HFFc6 (cell line): Measurements from ENCODE around the gene CFAP97D2. TPM values are rescaled to one million over a fixed set of nuclear protein-coding genes. Genes with fewer than 3 reads are reported as not detected.

ENCODE experiments used
- DNase-seq: peaks from one replicate; pipeline ENCODE4 v3.0.0-alpha.2; 2018
- H3K27ac Mint-ChIP-seq: 2 replicates; pipeline ENCODE4 v1.8.0; 2020; ENCODE audit warnings: mild to moderate bottlenecking, mixed read lengths
- H3K27me3 Mint-ChIP-seq: 2 replicates; pipeline ENCODE4 v1.8.0; 2021; ENCODE audit warnings: mild to moderate bottlenecking, moderate library complexity, mixed read lengths; ENCODE audit not compliant: insufficient read depth
- H3K36me3 Mint-ChIP-seq: 2 replicates; pipeline ENCODE4 v1.8.0; 2021; ENCODE audit warnings: low read depth, mixed read lengths
- H3K4me1 Mint-ChIP-seq: 2 replicates; pipeline ENCODE4 v1.8.0; 2020; ENCODE audit warnings: low read depth, mixed read lengths
- H3K4me3 Mint-ChIP-seq: 2 replicates; pipeline ENCODE4 v1.8.0; 2020; ENCODE audit warnings: mild to moderate bottlenecking, moderate library complexity, mixed read lengths
- H3K9me3 Mint-ChIP-seq: 2 replicates; pipeline ENCODE4 v1.8.0; 2020; ENCODE audit warnings: mild to moderate bottlenecking, mixed read lengths
- total RNA-seq, 6 experiments: library from RNA; stranded (reverse); fragmentation: NEBNext Ultra II Directional; extraction: Animal tissue kit (Norgen Biotek cat#: 25700); gene quantifications; 2 replicates in 1 of 6; 3 replicates in 5 of 6; pipeline ENCODE4 v1.2.3, GENCODE V29; 2021
- TF ChIP-seq, protein P1 (sequence below): fragments of 200-600 bp; sonication (generic); IDR thresholded peaks from 2 replicates; pipeline ENCODE4 v1.5.0; 2021; ENCODE audit warnings: antibody characterized with exemption, mild to moderate bottlenecking

CFAP97D2 gene
- total RNA-seq, 6 experiments from 2014 or later: not detected

DNA sequence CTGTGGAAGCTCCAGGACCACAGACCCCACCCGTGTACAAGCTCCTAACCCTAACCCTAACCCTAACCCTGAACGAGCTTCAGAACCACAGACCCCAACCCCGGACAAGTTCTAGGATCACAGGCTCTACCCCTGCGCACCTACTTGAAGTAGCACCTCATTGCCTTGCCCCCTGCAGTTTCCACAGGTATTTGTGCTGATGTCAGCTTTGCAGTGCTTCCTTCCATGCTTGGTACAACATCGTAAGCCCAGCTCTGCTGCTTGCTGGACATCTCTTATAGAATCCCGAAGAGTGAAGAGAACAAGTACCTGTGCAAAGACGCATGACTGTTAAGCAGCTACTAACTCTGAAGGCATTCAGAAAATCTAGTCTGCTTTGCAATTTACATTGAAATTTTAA lies 34.9 kb downstream of the CFAP97D2 start:
- TF ChIP-seq, protein P1, sequence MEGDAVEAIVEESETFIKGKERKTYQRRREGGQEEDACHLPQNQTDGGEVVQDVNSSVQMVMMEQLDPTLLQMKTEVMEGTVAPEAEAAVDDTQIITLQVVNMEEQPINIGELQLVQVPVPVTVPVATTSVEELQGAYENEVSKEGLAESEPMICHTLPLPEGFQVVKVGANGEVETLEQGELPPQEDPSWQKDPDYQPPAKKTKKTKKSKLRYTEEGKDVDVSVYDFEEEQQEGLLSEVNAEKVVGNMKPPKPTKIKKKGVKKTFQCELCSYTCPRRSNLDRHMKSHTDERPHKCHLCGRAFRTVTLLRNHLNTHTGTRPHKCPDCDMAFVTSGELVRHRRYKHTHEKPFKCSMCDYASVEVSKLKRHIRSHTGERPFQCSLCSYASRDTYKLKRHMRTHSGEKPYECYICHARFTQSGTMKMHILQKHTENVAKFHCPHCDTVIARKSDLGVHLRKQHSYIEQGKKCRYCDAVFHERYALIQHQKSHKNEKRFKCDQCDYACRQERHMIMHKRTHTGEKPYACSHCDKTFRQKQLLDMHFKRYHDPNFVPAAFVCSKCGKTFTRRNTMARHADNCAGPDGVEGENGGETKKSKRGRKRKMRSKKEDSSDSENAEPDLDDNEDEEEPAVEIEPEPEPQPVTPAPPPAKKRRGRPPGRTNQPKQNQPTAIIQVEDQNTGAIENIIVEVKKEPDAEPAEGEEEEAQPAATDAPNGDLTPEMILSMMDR: no peak

DNA sequence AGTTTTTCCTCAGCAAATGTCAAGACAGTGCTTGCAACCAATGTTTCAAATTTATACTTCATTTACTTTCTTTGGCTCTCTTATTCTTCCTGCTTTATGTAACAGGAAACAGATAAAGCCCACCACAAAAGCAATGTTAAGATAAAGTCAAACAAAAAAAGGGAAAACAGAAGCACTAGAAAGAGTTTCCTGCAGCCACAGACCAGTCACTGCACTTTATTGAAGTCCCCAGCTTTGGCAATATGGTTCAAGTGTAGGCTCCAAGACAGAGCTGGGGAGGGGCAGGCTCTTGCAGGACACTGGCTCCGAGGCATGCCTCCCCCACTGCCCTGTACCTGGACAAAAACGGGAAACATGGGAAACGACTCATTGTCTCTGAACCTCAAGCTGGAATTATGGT lies 40.3 kb downstream of the CFAP97D2 start:
- TF ChIP-seq, protein P1: no peak
- H3K4me3 Mint-ChIP-seq: no peak overlapping the region
- H3K27me3 Mint-ChIP-seq: peaks cover 6% of the 10 kb centered on the region
- peaks cover 7% of the 10 kb centered on the region for H3K4me1 Mint-ChIP-seq
- H3K36me3 Mint-ChIP-seq: no peaks in the 10 kb centered on the region
- DNase-seq: no peak
- no peak overlapping the region for H3K27ac Mint-ChIP-seq
- no peaks in the 10 kb centered on the region; the same call in 1 of the 2 replicates for H3K9me3 Mint-ChIP-seq

More for the DNA sequence above, 34.9 kb downstream of the CFAP97D2 start:
- DNase-seq: no peak
- H3K36me3 Mint-ChIP-seq: no peaks in the 10 kb centered on the region
- H3K27ac Mint-ChIP-seq: no peak overlapping the region
- peaks cover 10% of the 10 kb centered on the region for H3K4me1 Mint-ChIP-seq
- no peak overlapping the region for H3K4me3 Mint-ChIP-seq
- H3K9me3 Mint-ChIP-seq: no peaks in the 10 kb centered on the region; the same call in 1 of the 2 replicates
- H3K27me3 Mint-ChIP-seq: peaks cover 16% of the 10 kb centered on the region

DNA sequence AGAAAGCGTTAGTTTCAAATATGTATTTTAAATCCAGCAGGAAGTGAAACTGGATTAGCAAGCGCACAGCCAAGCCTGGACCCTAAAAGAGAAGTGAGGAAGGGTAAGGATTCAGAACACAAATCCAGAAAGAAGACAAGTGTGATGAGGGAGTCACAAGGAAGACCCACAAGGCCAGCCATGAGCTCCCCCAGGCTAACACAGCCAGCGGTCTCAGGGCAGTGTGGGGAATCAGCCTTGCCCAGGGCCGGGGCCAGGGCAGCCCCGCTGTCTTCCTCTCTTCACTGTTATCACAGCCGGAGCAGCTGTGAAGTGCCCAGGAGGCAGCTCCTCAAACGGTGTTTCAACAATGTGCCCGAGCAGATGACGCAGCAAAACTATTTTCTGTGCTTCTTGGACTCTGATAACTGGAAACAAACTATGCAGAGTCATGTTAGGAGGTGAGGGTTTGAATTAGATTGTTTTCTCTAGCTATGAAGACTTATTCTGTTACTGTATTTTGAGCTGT lies 43.5 kb downstream of the CFAP97D2 start:
- Mint-ChIP-seq H3K4me3 (no peak overlapping the region), H3K27ac (no peak overlapping the region), H3K9me3 (no peaks in the 10 kb centered on the region), H3K4me1 (peaks cover 26% of the 10 kb centered on the region), H3K27me3 (peaks cover 4% of the 10 kb centered on the region; the same call in 1 of the 2 replicates), H3K36me3 (no peaks in the 10 kb centered on the region)
- TF ChIP-seq, protein P1: no peak
- no peak for DNase-seq

DNA sequence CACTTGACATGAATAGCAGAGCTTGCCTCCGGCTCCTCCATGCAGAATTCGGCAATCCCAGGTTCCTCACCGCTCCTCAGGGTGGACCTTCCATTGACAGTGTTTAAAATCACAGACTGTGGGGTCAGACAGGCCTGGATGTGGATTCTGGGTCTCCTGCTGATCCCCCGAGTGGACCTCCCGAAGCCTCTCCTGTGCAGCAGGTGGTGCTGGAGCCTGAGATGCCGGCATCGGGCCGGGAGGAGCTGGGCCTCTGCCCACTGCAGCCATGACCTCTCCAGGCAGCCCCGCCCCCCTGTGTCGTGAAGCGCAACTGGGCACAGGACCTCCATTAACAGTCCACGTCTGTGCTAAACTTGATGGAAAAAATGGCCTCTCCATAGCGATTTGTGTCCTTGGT lies 45.1 kb downstream of the CFAP97D2 start:
- Mint-ChIP-seq H3K36me3 (no peaks in the 10 kb centered on the region), H3K27ac (no peak overlapping the region), H3K27me3 (peaks cover 4% of the 10 kb centered on the region; the same call in 1 of the 2 replicates), H3K4me3 (no peak overlapping the region), H3K4me1 (peaks cover 26% of the 10 kb centered on the region), H3K9me3 (no peaks in the 10 kb centered on the region)
- DNase-seq: no peak
- TF ChIP-seq, protein P1: no peak

DNA sequence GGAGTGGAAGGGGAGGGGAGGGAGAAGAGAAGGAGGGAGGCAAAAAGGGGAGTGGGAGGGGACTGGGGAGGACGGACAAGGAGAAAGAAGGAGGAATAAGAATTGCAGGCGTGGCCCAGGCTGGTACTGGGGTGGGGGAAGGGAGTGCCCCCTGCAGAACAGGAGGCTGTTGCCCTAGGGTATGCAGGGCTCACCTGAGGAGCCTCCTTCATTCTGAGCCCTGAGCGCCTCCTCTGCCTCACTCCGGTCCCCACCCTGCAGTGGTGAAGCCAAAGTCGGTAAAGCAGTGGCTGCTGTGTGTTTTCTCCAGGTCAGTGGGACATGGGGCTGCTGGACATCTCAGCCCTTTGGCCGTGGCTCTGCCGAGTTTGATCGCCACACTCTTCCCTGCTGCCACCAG lies 46.6 kb downstream of the CFAP97D2 start:
- H3K36me3 Mint-ChIP-seq: no peaks in the 10 kb centered on the region

More for the DNA sequence above, 46.6 kb downstream of the CFAP97D2 start:
- Mint-ChIP-seq H3K27me3 (peaks cover 4% of the 10 kb centered on the region; the same call in 1 of the 2 replicates), H3K27ac (no peak overlapping the region), H3K9me3 (no peaks in the 10 kb centered on the region), H3K4me1 (peaks cover 33% of the 10 kb centered on the region), H3K4me3 (no peak overlapping the region)
- TF ChIP-seq, protein P1: no peak
- DNase-seq: no peak
